Stomach smooth muscle (tissue), 2 donors: ENCODE results near the gene LSS.
A peak's percentile ranks its signal among the peaks of the same experiment; 100 is the strongest.
"Not testable (repeated sequence)": the region's sequence is repeated elsewhere in the genome, so short reads cannot be mapped to it uniquely, and the experiment has no call there.

Experiments used
- H3K27ac ChIP-seq: one replicate; pipeline ENCODE4 v1.7.0; 2013; ENCODE audit warnings: mild to moderate bottlenecking, low read length, inconsistent platforms
- H3K27me3 ChIP-seq, 2 donors: one replicate each; pipeline ENCODE4 v1.7.0; 2013; ENCODE audit warnings: low read length in 2 of 2; ENCODE audit not compliant: insufficient read depth in 2 of 2, control insufficient read depth in 1 of 2
- H3K36me3 ChIP-seq, 2 donors: one replicate each; pipeline ENCODE4 v1.7.0; 2013; ENCODE audit warnings: low read length in 2 of 2; ENCODE audit not compliant: control insufficient read depth in 2 of 2, insufficient read depth in 2 of 2
- H3K4me1 ChIP-seq: one replicate; pipeline ENCODE4 v1.7.0; 2013; ENCODE audit warnings: low read length; ENCODE audit not compliant: control insufficient read depth, insufficient read depth
- H3K4me3 ChIP-seq, 2 donors: one replicate each; pipeline ENCODE4 v1.7.0; 2013; ENCODE audit warnings: low read length in 2 of 2
- H3K9ac ChIP-seq, 2 donors: one replicate each; pipeline ENCODE4 v1.7.0; 2013; ENCODE audit warnings: low read length in 2 of 2, mild to moderate bottlenecking in 1 of 2
- H3K9me3 ChIP-seq, 2 donors: one replicate each; pipeline ENCODE4 v1.7.0; 2013; ENCODE audit warnings: low read length in 2 of 2; ENCODE audit not compliant: control insufficient read depth in 2 of 2
- donor health status: healthy.
- donor health status: Pancreatic carcinoma.

The LSS gene

GRCh38 chr21:46227811-46228344, 696 bp downstream of the LSS start:
- no peaks in the 10 kb centered on the region for H3K9me3 ChIP-seq
- peak overlapping the region; percentile 64 to 90 for H3K4me3 ChIP-seq
- peak overlapping the region; percentile 66 to 74 for H3K9ac ChIP-seq
- peaks cover 0 to 2% of the 10 kb centered on the region in 2 donors for H3K36me3 ChIP-seq
- peaks cover 21% of the 10 kb centered on the region for H3K4me1 ChIP-seq
- H3K27me3 ChIP-seq: no peaks in the 10 kb centered on the region
- peak overlapping the region; percentile 67 for H3K27ac ChIP-seq

DNA sequence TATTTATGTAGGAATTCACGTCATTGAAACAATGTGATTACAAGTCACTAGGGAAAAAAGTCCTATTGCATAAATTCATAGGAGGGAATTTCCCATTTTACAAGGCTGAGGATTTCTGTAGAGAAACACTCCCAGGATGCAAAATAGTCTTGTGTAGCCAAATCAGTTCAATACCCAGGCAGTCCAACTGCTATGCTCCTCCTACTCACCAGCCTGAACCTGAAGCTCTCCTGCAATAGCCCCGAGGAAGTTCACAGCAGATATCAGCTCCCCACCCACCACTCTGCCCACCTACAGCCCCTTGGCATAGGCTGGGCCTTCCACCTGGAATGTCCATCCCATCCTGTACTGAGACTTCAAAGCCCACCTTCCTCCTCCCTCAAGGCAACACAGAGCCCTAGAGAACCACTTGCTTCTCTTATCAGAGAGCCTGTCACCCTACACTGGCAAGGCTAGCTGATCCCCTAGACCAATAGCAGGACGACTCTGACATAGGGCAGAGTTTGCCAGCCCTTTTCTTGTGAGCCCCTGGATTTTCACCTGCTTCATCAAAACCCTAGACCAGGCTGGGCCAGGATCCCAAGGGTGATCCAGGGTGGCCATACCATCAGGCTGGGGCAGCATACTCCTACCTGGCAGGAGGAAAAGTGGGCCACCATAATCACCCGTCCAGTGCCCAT, 1.5 kb downstream of the LSS start:
- Histone ChIP-seq H3K9me3 (no peaks in the 10 kb centered on the region), H3K27me3 (no peaks in the 10 kb centered on the region), H3K9ac (peak overlapping the region; percentile 66 to 68), H3K4me1 (peaks cover 21% of the 10 kb centered on the region), H3K4me3 (peak overlapping the region; percentile 64 to 90), H3K36me3 (peaks cover 6 to 8% of the 10 kb centered on the region in 2 donors), H3K27ac (peak overlapping the region; percentile 67)

DNA sequence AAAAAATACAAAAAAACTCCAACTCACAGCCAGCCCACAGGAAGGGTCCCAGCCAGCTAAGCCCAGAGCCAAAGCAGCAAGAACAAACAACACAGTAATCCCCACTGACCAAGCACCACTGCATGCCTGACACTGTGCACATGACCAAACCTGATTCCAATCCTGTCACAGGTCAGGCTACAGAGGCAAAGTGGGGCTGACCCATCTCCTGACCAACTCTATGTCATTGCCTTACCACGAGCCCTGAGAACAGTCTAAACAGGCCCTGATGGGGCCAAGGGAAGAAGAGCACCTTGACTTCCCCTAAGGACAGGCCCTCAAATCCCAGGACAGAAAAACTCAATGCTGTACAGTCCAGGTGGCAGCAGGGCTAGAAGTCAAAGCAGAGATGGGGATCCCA, 2.4 kb downstream of the LSS start:
- no peaks in the 10 kb centered on the region for H3K9me3 ChIP-seq
- peak overlapping the region in 1 of 2 donors; percentile 29 for H3K4me3 ChIP-seq
- peaks cover 21% of the 10 kb centered on the region for H3K4me1 ChIP-seq
- no peaks in the 10 kb centered on the region for H3K27me3 ChIP-seq
- H3K27ac ChIP-seq: peak overlapping the region; percentile 12
- H3K9ac ChIP-seq: no peak overlapping the region
- peaks cover 13 to 14% of the 10 kb centered on the region in 2 donors for H3K36me3 ChIP-seq

- H3K27ac ChIP-seq, H3K27me3 ChIP-seq, H3K9ac ChIP-seq, H3K4me3 ChIP-seq, H3K9me3 ChIP-seq: not testable (repeated sequence)
- peaks cover 18% of the 10 kb centered on the region for H3K4me1 ChIP-seq
- H3K36me3 ChIP-seq: peaks cover 18 to 28% of the 10 kb centered on the region in 2 donors
Observed at GRCh38 chr21:46223661-46224060, 4.9 kb downstream of the LSS start.

- Histone ChIP-seq H3K36me3 (peaks cover 18 to 28% of the 10 kb centered on the region in 2 donors), H3K4me1 (peaks cover 18% of the 10 kb centered on the region), H3K27ac (no peak overlapping the region), H3K9ac (no peak overlapping the region), H3K27me3 (no peaks in the 10 kb centered on the region), H3K4me3 (no peak overlapping the region), H3K9me3 (no peaks in the 10 kb centered on the region)
Observed at GRCh38 chr21:46223217-46223616, 5.4 kb downstream of the LSS start.

DNA sequence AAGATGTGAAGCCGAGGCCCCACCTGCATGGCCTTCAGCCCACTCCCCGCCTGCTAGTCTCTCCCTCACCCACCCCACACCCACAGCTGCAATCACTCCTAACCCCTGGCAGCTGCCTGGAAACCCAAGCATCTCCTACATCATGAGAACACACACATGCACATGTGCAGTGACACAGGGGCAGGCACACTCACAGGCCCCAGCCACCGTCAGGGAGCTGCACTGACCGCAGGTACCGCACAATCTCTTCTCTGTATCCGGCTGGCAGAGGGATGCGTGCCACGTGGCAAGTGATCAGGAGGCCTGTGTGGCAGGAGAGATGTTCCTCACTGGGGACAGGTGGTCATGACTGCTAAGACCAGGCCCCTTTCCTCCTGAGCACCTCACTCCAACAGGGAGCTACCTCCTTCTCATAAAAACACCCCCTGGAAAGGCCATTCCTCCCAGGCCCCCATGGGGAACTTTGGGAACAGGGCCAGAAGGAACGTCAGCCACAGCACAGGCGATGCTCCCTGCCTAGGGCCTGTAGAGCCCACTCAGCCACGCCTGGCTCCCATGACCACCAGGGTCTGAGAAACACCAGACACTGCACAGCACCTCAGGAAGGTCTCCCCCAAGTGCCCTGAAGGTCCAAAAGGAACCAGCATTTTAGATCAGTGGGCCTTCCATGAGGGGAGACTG, 6.0 kb downstream of the LSS start:
- H3K4me3 ChIP-seq: no peak overlapping the region
- H3K27ac ChIP-seq: no peak overlapping the region
- H3K9ac ChIP-seq: peak overlapping the region in 1 of 2 donors; percentile 28
- no peaks in the 10 kb centered on the region for H3K27me3 ChIP-seq
- H3K9me3 ChIP-seq: no peaks in the 10 kb centered on the region
- peaks cover 14% of the 10 kb centered on the region for H3K4me1 ChIP-seq
- H3K36me3 ChIP-seq: peaks cover 18 to 28% of the 10 kb centered on the region in 2 donors

DNA sequence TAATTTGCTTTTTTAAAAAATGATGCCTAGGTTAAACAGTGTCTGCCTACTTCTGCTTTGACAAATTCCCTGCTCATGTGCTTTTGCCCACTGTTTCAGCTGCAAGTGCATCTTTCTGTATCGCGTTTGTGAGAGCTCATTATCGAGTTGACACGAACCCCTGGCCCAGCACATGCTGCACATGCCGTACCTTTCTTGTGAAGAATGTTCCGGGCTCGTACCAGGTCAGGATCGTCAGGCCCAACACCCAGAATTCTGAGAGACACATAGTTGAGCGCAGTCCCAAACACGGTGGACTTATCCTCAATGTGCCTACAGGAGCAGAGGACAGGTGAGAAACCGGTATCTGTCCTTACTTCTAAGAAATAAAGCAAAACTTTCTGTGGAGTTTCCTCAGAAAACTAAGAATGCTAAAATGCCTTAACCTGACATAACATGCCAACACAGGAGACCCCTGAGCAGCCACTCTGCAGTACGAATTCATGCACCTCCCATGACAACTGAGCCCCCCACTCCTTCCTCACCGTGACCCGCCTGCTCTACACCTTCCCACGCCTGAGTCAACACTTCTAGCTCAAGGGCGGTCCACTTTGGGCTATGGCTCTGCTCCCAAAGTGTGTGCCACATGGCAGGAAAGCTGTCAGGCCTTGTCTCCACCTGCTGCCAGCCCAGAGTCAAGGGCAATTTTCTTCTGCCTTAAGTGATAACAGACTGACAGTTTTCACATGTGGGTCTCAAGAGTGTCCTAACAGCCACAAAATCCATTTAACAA, 6.7 kb downstream of the LSS start:
- Histone ChIP-seq H3K9me3 (no peaks in the 10 kb centered on the region), H3K27ac (no peak overlapping the region), H3K27me3 (no peaks in the 10 kb centered on the region), H3K36me3 (peaks cover 21 to 28% of the 10 kb centered on the region in 2 donors), H3K4me3 (no peak overlapping the region), H3K9ac (no peak overlapping the region), H3K4me1 (peaks cover 7% of the 10 kb centered on the region)

DNA sequence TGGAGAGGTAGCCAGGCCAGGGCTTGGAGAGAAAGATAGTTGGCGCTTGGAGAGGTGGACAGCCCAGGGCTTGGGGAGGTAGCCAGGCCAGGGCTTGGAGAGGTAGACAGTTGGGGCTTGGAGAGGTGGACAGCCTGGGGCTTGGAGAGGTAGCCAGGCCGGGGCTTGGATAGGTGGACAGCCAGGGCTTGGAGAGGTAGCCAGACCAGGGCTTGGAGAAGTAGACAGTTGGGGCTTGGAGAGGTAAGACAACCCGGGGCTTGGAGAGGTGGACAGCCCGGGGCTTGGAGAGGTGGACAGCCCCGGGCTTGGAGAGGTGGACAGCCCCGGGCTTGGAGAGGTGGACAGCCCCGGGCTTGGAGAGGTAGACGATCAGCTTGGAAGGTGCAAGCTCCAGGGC, 7.7 kb downstream of the LSS start:
- Histone ChIP-seq H3K4me3 (no peak overlapping the region), H3K4me1 (no peaks in the 10 kb centered on the region), H3K9ac (no peak overlapping the region), H3K36me3 (peaks cover 21 to 35% of the 10 kb centered on the region in 2 donors), H3K9me3 (no peaks in the 10 kb centered on the region), H3K27me3 (no peaks in the 10 kb centered on the region), H3K27ac (no peak overlapping the region)

GRCh38 chr21:46220275-46220810, 8.2 kb downstream of the LSS start:
- no peak overlapping the region for H3K27ac ChIP-seq
- no peaks in the 10 kb centered on the region for H3K4me1 ChIP-seq
- no peak overlapping the region for H3K9ac ChIP-seq
- H3K27me3 ChIP-seq: no peaks in the 10 kb centered on the region
- H3K9me3 ChIP-seq: no peaks in the 10 kb centered on the region
- H3K4me3 ChIP-seq: no peak overlapping the region
- H3K36me3 ChIP-seq: peaks cover 21 to 38% of the 10 kb centered on the region in 2 donors

- peaks cover 21 to 39% of the 10 kb centered on the region in 2 donors for H3K36me3 ChIP-seq
- no peaks in the 10 kb centered on the region for H3K27me3 ChIP-seq
- no peaks in the 10 kb centered on the region for H3K4me1 ChIP-seq
- H3K9ac ChIP-seq: no peak overlapping the region
- no peak overlapping the region for H3K4me3 ChIP-seq
- no peaks in the 10 kb centered on the region for H3K9me3 ChIP-seq
- H3K27ac ChIP-seq: no peak overlapping the region
Observed at GRCh38 chr21:46219591-46220239, 8.9 kb downstream of the LSS start.
